ENCODE results near the gene HOOK2.

HOOK2 gene

GRCh38 chr19:12786141-12786870 lies 11.0 kb upstream of the HOOK2 start:
- ChIA-PET CTCF (no interaction called here), POLR2A (no interaction called here)
- no peak for DNase-seq (ENCODE audit: extremely low spot score)
- no peak for TF ChIP-seq TARDBP (IDR thresholded peaks at IDR 0.05)
- no peak for TF ChIP-seq FOXA1 (IDR thresholded peaks at IDR 0.05)
- TF ChIP-seq FOXK2 (IDR thresholded peaks at IDR 0.05): no peak
- TF ChIP-seq CTBP1 (IDR thresholded peaks at IDR 0.05; ENCODE audit: borderline replicate concordance): no peak
- no peak for TF ChIP-seq ELF4 (IDR thresholded peaks at IDR 0.05)
- no peak for TF ChIP-seq LEF1 (IDR thresholded peaks at IDR 0.05; ENCODE audit: borderline replicate concordance)
- TF ChIP-seq HDGF (IDR thresholded peaks at IDR 0.05; ENCODE audit: borderline replicate concordance): no peak
- no peak for TF ChIP-seq FOXM1 (IDR thresholded peaks at IDR 0.05; ENCODE audit: borderline replicate concordance)
- no peak for TF ChIP-seq SUZ12 (IDR thresholded peaks at IDR 0.05)

GRCh38 chr19:12785431-12786031 lies 10.2 kb upstream of the HOOK2 start:
- CTCF ChIA-PET: no interaction called here
- TF ChIP-seq CTBP1 (IDR thresholded peaks at IDR 0.05; ENCODE audit: borderline replicate concordance): no peak
- no peak for TF ChIP-seq FOXK2 (IDR thresholded peaks at IDR 0.05)
- no peak for TF ChIP-seq ARNT (IDR thresholded peaks at IDR 0.05)
- TF ChIP-seq TARDBP (IDR thresholded peaks at IDR 0.05): no peak
- TF ChIP-seq ZNF384 (IDR thresholded peaks at IDR 0.05): no peak
- TF ChIP-seq FOXA1 (IDR thresholded peaks at IDR 0.05): no peak
- no peak for TF ChIP-seq L3MBTL2 (conservative IDR thresholded peaks at IDR 0.05)
- no peak for TF ChIP-seq ELF4 (IDR thresholded peaks at IDR 0.05)
- TF ChIP-seq LEF1 (IDR thresholded peaks at IDR 0.05; ENCODE audit: borderline replicate concordance): no peak
- no peak for TF ChIP-seq NFRKB (IDR thresholded peaks at IDR 0.05)
- TF ChIP-seq SP1 (IDR thresholded peaks at IDR 0.05): no peak
- TF ChIP-seq HDGF (IDR thresholded peaks at IDR 0.05; ENCODE audit: borderline replicate concordance): no peak
- no peak for TF ChIP-seq BHLHE40 (IDR thresholded peaks at IDR 0.05; ENCODE audit: borderline replicate concordance)
- TF ChIP-seq SUZ12 (IDR thresholded peaks at IDR 0.05): no peak
- no peak for DNase-seq (ENCODE audit: extremely low spot score)
- POLR2A ChIA-PET: no interaction called here

- DNase-seq (ENCODE audit: extremely low spot score): no peak
- ChIA-PET POLR2A (no interaction called here), CTCF (no interaction called here)
- no peak for TF ChIP-seq PKNOX1 (IDR thresholded peaks at IDR 0.05)
- peak; percentile 71 for TF ChIP-seq TARDBP (IDR thresholded peaks at IDR 0.05)
- no peak for TF ChIP-seq ARNT (IDR thresholded peaks at IDR 0.05)
Measured at GRCh38 chr19:12784871-12785430, 9.6 kb upstream of the HOOK2 start.

- POLR2A ChIA-PET: no interaction called here
- no peak for DNase-seq (ENCODE audit: extremely low spot score)
- CTCF ChIA-PET: no interaction called here
- TF ChIP-seq ZNF384 (IDR thresholded peaks at IDR 0.05): no peak
- no peak for TF ChIP-seq HDGF (IDR thresholded peaks at IDR 0.05; ENCODE audit: borderline replicate concordance)
- TF ChIP-seq FOXM1 (IDR thresholded peaks at IDR 0.05; ENCODE audit: borderline replicate concordance): no peak
- no peak for TF ChIP-seq NFRKB (IDR thresholded peaks at IDR 0.05)
- no peak for TF ChIP-seq FOXK2 (IDR thresholded peaks at IDR 0.05)
- no peak for TF ChIP-seq FOXA1 (IDR thresholded peaks at IDR 0.05)
- TF ChIP-seq ARNT (IDR thresholded peaks at IDR 0.05): no peak
- no peak for TF ChIP-seq SP1 (IDR thresholded peaks at IDR 0.05)
- TF ChIP-seq ELF4 (IDR thresholded peaks at IDR 0.05): no peak
- TF ChIP-seq LEF1 (IDR thresholded peaks at IDR 0.05; ENCODE audit: borderline replicate concordance): no peak
- TF ChIP-seq PKNOX1 (IDR thresholded peaks at IDR 0.05): no peak
Measured at GRCh38 chr19:12784394-12784870, 9.1 kb upstream of the HOOK2 start.

GRCh38 chr19:12783849-12784393 lies 8.6 kb upstream of the HOOK2 start:
- DNase-seq (ENCODE audit: extremely low spot score): no peak
- TF ChIP-seq ELF4 (IDR thresholded peaks at IDR 0.05) (no peak), PKNOX1 (IDR thresholded peaks at IDR 0.05) (no peak), FOXM1 (IDR thresholded peaks at IDR 0.05; ENCODE audit: borderline replicate concordance) (no peak), SP1 (IDR thresholded peaks at IDR 0.05) (no peak), FOXK2 (IDR thresholded peaks at IDR 0.05) (no peak), HDGF (IDR thresholded peaks at IDR 0.05; ENCODE audit: borderline replicate concordance) (no peak), NFRKB (IDR thresholded peaks at IDR 0.05) (no peak), TARDBP (IDR thresholded peaks at IDR 0.05) (no peak)
- ChIA-PET POLR2A (interaction anchor here (2.6 kb wide), 1 partner anchor 8 kb away, joined by 26 read pairs; the partner anchor contains the start of gene JUNB), CTCF (interaction anchor here (1.3 kb wide), 1 partner anchor 12 kb away, joined by 3 read pairs; no protein-coding TSS in a partner anchor)
